Uterus (tissue), 2 donors: ENCODE data around the gene KCNK10.

Experiments used
- POLR2A ChIP-seq, 2 donors: fragments of 450-650 bp; IDR thresholded peaks; one replicate each; pipeline ENCODE4 v1.6.1; 2016; ENCODE audit warnings: antibody characterized with exemption in 2 of 2, mild to moderate bottlenecking in 1 of 2, moderate library complexity in 1 of 2
- TF ChIP-seq, protein P1 (sequence below), 4 experiments: fragments of 200-600 bp in 2 of 4; fragments of 450-650 bp in 2 of 4; sonication (generic) in 2 of 4; IDR thresholded peaks; one replicate each; pipeline ENCODE4 v1.5.1; 2016 to 2019; ENCODE audit warnings: antibody characterized with exemption in 4 of 4, mild to moderate bottlenecking in 2 of 4, moderate library complexity in 1 of 4

GRCh38 chr14:88272390-88273269, 50.4 kb downstream of the KCNK10 start:
- TF ChIP-seq, protein P1, sequence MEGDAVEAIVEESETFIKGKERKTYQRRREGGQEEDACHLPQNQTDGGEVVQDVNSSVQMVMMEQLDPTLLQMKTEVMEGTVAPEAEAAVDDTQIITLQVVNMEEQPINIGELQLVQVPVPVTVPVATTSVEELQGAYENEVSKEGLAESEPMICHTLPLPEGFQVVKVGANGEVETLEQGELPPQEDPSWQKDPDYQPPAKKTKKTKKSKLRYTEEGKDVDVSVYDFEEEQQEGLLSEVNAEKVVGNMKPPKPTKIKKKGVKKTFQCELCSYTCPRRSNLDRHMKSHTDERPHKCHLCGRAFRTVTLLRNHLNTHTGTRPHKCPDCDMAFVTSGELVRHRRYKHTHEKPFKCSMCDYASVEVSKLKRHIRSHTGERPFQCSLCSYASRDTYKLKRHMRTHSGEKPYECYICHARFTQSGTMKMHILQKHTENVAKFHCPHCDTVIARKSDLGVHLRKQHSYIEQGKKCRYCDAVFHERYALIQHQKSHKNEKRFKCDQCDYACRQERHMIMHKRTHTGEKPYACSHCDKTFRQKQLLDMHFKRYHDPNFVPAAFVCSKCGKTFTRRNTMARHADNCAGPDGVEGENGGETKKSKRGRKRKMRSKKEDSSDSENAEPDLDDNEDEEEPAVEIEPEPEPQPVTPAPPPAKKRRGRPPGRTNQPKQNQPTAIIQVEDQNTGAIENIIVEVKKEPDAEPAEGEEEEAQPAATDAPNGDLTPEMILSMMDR (IDR thresholded peaks at IDR 0.05): no peak
- TF ChIP-seq POLR2A (IDR thresholded peaks at IDR 0.05): no peak
